Endometrium (tissue), 2 donors: Measurements from ENCODE around the gene FGF18.
"Not testable (repeated sequence)": the region's sequence is repeated elsewhere in the genome, so short reads cannot be mapped to it uniquely, and the experiment has no call there.

Experiments
- FAIRE-seq: peaks from 2 replicates; lab custom pipeline; 2012; peaks lifted over from hg19 to GRCh38; lab: Jason Lieb, UNC
- donor health status: control.
- donor health status: control.

FGF18 gene

DNA sequence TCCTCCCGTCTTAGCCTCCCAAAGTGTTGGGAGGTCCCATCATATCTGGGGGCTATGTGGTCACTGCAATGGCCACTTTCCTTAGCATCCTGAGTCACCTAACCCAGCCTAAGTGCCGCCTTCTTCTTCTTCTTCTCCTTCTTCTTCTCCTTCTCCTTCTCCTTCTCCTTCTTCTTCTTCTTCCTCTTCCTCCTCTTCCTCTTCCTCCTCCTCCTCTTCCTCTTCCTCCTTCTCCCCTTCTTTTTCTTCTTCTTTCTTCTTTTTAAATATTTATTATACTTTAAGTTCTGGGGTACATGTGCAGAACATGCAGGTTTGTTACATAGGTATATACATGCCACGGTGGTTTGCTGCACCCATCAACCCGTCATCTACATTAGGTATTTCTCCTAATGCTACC is 78.0 kb downstream of the FGF18 start:
- FAIRE-seq: not testable (repeated sequence)

DNA sequence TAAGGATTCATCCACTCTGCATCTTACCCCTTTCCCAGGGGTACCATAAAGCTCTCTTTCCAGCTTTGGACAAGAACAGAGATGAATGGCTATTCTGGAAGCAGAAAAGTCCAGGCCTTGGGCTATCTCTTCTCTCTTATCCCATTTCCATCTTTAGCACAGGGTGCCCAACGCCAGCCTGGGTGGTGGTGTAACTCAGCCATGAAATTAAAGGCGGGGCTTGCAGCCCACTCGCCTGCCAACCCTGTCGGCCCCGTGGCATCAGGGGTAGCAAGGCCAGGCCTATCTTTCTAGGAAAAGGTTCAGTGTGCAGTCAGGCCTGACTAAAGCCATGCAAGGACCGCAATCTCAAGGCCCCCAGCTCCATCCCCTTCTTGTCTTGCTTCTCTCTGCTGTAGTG is 78.7 kb downstream of the FGF18 start:
- FAIRE-seq: no peak

DNA sequence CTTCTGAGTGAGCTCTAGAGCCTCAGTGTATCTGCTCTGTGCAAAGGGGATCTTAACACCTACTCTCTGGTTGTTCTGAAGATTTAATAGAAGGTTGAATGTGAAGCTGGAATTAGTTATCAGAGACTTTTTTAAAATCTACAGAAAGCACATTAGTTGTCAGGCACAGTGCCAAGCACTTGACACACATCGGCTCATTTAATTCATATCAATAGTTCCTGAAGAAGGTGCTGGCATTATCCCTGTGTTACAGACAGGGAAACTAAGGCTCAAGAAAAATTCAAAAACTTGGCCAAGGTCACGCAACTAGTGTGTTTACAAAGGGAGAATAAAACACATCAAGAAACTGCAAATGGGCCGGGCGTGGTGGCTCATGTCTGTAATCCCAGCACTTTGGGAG is 80.2 kb downstream of the FGF18 start:
- FAIRE-seq: no peak

DNA sequence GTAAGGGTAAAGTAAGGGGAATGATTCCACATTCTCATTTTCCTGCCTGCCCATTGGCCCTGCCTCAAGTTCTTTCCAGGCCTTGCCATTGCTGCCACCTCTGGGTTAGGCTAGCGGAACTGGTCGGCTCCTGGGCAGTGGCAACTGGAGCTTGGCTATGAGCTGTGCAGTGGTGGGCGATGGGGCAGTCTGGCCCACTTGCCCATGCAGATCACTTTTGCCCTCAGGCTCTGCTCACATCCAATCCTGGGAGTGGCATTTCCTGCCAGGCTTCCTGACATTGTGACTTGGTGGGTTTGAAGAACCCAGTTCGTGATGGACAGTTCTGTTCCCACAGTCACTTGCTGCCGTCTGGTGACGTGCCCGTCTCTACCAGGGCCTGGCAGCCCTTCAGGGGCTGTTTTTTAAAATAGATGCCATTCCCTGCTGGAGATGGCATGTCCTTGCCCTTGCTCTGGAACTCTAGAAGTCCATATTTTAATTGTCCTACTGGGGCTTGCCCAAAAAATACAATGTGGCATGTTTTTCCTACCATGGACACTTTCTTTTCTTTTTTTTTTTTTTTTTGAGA is 86.1 kb downstream of the FGF18 start:
- FAIRE-seq: no peak

DNA sequence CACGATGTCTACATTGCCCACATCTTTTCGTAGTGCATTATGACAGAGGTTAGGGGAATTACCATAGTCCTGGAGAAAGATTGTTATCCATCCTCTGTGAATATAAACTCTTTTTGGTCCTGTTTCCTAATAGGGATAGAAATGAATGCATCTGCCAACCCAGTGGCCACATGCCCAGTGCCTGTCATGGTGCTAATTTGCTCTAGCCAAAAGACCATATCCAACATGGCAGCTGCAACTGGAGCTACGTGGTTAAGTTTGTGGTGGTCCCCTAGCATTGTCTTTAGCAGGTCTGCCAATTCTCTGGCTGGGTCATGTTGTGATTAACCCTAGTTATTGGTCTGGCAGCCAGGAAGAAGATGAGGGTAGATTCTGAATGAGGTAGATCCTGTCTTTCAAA is 87.5 kb downstream of the FGF18 start:
- FAIRE-seq: no peak
